ENCODE results near the gene RBM33.
"Not testable (repeated sequence)": the region's sequence is repeated elsewhere in the genome, so short reads cannot be mapped to it uniquely, and the experiment has no call there.

RBM33 gene

GRCh38 chr7:155688237-155688636 lies 43.8 kb downstream of the RBM33 start:
- not testable (repeated sequence) for DNase-seq (ENCODE audit: low read depth, low spot score)

- not testable (repeated sequence) for DNase-seq (ENCODE audit: low read depth, low spot score)
Measured at GRCh38 chr7:155690655-155691054, 46.2 kb downstream of the RBM33 start.

- DNase-seq (ENCODE audit: low read depth, low spot score): no peak
Measured at GRCh38 chr7:155692317-155692716, 47.9 kb downstream of the RBM33 start.

GRCh38 chr7:155693826-155694225 lies 49.4 kb downstream of the RBM33 start:
- no peak for DNase-seq (ENCODE audit: low read depth, low spot score)

- DNase-seq (ENCODE audit: low read depth, low spot score): no peak
Measured at GRCh38 chr7:155694851-155695250, 50.4 kb downstream of the RBM33 start.

- no peak for DNase-seq (ENCODE audit: low read depth, low spot score)
Measured at GRCh38 chr7:155696747-155697146, 52.3 kb downstream of the RBM33 start.

GRCh38 chr7:155698633-155699032 lies 54.2 kb downstream of the RBM33 start:
- no peak for DNase-seq (ENCODE audit: low read depth, low spot score)

GRCh38 chr7:155699180-155699579 lies 54.7 kb downstream of the RBM33 start:
- DNase-seq (ENCODE audit: low read depth, low spot score): no peak

- no peak for DNase-seq (ENCODE audit: low read depth, low spot score)
Measured at GRCh38 chr7:155700847-155701246, 56.4 kb downstream of the RBM33 start.

- DNase-seq (ENCODE audit: low read depth, low spot score): no peak
Measured at GRCh38 chr7:155701972-155702544, 57.6 kb downstream of the RBM33 start.

- no peak for DNase-seq (ENCODE audit: low read depth, low spot score)
Measured at GRCh38 chr7:155702616-155703015, 58.2 kb downstream of the RBM33 start.

GRCh38 chr7:155705623-155706360 lies 61.3 kb downstream of the RBM33 start:
- no peak for DNase-seq (ENCODE audit: low read depth, low spot score)

- DNase-seq (ENCODE audit: low read depth, low spot score): no peak
Measured at GRCh38 chr7:155706376-155706775, 61.9 kb downstream of the RBM33 start.

- no peak for DNase-seq (ENCODE audit: low read depth, low spot score)
Measured at GRCh38 chr7:155709453-155709852, 65.0 kb downstream of the RBM33 start.

GRCh38 chr7:155710031-155710430 lies 65.6 kb downstream of the RBM33 start:
- no peak for DNase-seq (ENCODE audit: low read depth, low spot score)

- no peak for DNase-seq (ENCODE audit: low read depth, low spot score)
Measured at GRCh38 chr7:155710530-155710929, 66.1 kb downstream of the RBM33 start.

GRCh38 chr7:155711081-155711480 lies 66.6 kb downstream of the RBM33 start:
- DNase-seq (ENCODE audit: low read depth, low spot score): no peak

- DNase-seq (ENCODE audit: low read depth, low spot score): no peak
Measured at GRCh38 chr7:155713384-155713783, 68.9 kb downstream of the RBM33 start.

GRCh38 chr7:155714702-155715101 lies 70.2 kb downstream of the RBM33 start:
- DNase-seq (ENCODE audit: low read depth, low spot score): no peak

- DNase-seq (ENCODE audit: low read depth, low spot score): no peak
Measured at GRCh38 chr7:155715111-155715805, 70.8 kb downstream of the RBM33 start.

- no peak for DNase-seq (ENCODE audit: low read depth, low spot score)
Measured at GRCh38 chr7:155717010-155717744, 72.7 kb downstream of the RBM33 start.

GRCh38 chr7:155721056-155721455 lies 76.6 kb downstream of the RBM33 start:
- no peak for DNase-seq (ENCODE audit: low read depth, low spot score)

Data from smooth muscle cell of the brain vasculature (primary cell).